WTC11 (cell line): Measurements from ENCODE around the gene GNG14. TPM values are rescaled to one million over a fixed set of nuclear protein-coding genes. Genes with fewer than 3 reads are reported as not detected.

ENCODE experiments used
- ATAC-seq: fragments of 200-7000 bp; cut with Tn5 transposase; 2 replicates; pipeline ENCODE4 v1.10.0; 2021; ENCODE audit warnings: mild to moderate bottlenecking, moderate library complexity
- CTCF ChIA-PET: fragments of 300-600 bp; sonication (Branson Sonifier 250); formaldehyde crosslinking; loops from one replicate; lab custom pipeline; 2021; ENCODE audit warnings: antibody characterized with exemption; lab: Charles Lee
- POLR2A ChIA-PET: fragments of 350-600 bp; sonication (Branson Sonifier 250); formaldehyde crosslinking; loops from one replicate; lab custom pipeline; 2021; ENCODE audit warnings: antibody characterized with exemption; lab: Charles Lee
- DNase-seq: peaks from one replicate; pipeline ENCODE4 v3.0.0; 2021; ENCODE audit warnings: low spot score
- H3K27ac Mint-ChIP-seq: 2 replicates; pipeline ENCODE4 v1.8.0; 2021; ENCODE audit warnings: mixed read lengths
- H3K27me3 Mint-ChIP-seq: 2 replicates; pipeline ENCODE4 v1.8.0; 2021; ENCODE audit warnings: low read depth, mild to moderate bottlenecking, moderate library complexity, mixed read lengths
- H3K36me3 Mint-ChIP-seq: 2 replicates; pipeline ENCODE4 v1.8.0; 2021; ENCODE audit warnings: mixed read lengths
- H3K4me1 Mint-ChIP-seq: 2 replicates; pipeline ENCODE4 v1.8.0; 2022; ENCODE audit warnings: mixed read lengths
- H3K4me3 Mint-ChIP-seq: 2 replicates; pipeline ENCODE4 v1.8.0; 2021; ENCODE audit warnings: mild to moderate bottlenecking, moderate library complexity, mixed read lengths
- H3K9me3 Mint-ChIP-seq: 2 replicates; pipeline ENCODE4 v1.8.0; 2021; ENCODE audit warnings: mixed read lengths
- MYBL2 ChIP-seq: sonication (generic); formaldehyde crosslinking; IDR thresholded peaks from 2 replicates; pipeline ENCODE4 v1.8.1; 2023; ENCODE audit warnings: mild to moderate bottlenecking, moderate library complexity, missing genetic modification reagents
- NR2C2 ChIP-seq: sonication (generic); formaldehyde crosslinking; IDR thresholded peaks from 2 replicates; pipeline ENCODE4 v1.8.0; 2022; ENCODE audit warnings: mild to moderate bottlenecking, missing genetic modification reagents
- total RNA-seq: library from RNA; stranded (reverse); gene quantifications from 3 replicates; pipeline ENCODE4 v1.2.3, GENCODE V29; 2021
- TF ChIP-seq, protein P1 (sequence below): sonication (generic); formaldehyde crosslinking; IDR thresholded peaks from 2 replicates; pipeline ENCODE4 v1.8.0; 2023; ENCODE audit warnings: mild to moderate bottlenecking, missing genetic modification reagents
- TF ChIP-seq, protein P2 (sequence below): fragments of 250-450 bp; sonication (Bioruptor Pico); IDR thresholded peaks from 2 replicates; pipeline ENCODE4 v1.9.0; 2021; ENCODE audit warnings: mild to moderate bottlenecking
- TF ChIP-seq, protein P3 (sequence below): sonication (generic); formaldehyde crosslinking; IDR thresholded peaks from 2 replicates; pipeline ENCODE4 v1.8.1; 2022; ENCODE audit warnings: low read depth, missing genetic modification reagents, borderline replicate concordance
- TF ChIP-seq, protein P4 (sequence below): sonication (generic); formaldehyde crosslinking; IDR thresholded peaks from 2 replicates; pipeline ENCODE4 v1.8.0; 2022; ENCODE audit warnings: missing genetic modification reagents
- TF ChIP-seq, protein P5 (sequence below): sonication (generic); formaldehyde crosslinking; IDR thresholded peaks from 2 replicates; pipeline ENCODE4 v1.8.1; 2023; ENCODE audit warnings: mild to moderate bottlenecking, missing genetic modification reagents
- TF ChIP-seq, protein P6 (sequence below): sonication (generic); formaldehyde crosslinking; IDR thresholded peaks from 2 replicates; pipeline ENCODE4 v1.8.0; 2023; ENCODE audit warnings: missing genetic modification reagents
- TF ChIP-seq, protein P7 (sequence below): fragments of 250-450 bp; sonication (Bioruptor Pico); IDR thresholded peaks from 2 replicates; pipeline ENCODE4 v1.9.0; 2021; ENCODE audit warnings: mild to moderate bottlenecking, borderline replicate concordance

GNG14 gene
- total RNA-seq, 1 experiment from 2014 or later = not detected

DNA sequence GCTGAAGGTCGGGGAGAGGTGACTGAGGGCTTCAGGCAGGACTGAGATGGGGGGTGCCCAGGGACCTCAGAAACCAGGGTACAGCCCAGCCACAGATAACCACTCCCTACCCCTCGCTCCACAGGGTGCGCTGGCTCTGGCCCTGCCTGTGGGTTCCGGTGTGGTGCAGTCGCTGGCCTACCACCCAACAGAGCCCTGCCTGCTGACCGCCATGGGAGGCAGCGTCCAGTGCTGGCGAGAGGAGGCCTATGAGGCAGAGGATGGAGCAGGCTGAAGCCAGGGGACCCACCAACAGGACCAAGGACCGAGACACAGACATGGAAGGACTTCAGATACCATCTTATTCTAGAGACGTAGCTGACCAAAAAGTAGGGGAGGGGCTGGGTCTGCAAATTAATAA, 12.4 kb upstream of the GNG14 start:
- DNase-seq = no peak
- TF ChIP-seq, protein P1, sequence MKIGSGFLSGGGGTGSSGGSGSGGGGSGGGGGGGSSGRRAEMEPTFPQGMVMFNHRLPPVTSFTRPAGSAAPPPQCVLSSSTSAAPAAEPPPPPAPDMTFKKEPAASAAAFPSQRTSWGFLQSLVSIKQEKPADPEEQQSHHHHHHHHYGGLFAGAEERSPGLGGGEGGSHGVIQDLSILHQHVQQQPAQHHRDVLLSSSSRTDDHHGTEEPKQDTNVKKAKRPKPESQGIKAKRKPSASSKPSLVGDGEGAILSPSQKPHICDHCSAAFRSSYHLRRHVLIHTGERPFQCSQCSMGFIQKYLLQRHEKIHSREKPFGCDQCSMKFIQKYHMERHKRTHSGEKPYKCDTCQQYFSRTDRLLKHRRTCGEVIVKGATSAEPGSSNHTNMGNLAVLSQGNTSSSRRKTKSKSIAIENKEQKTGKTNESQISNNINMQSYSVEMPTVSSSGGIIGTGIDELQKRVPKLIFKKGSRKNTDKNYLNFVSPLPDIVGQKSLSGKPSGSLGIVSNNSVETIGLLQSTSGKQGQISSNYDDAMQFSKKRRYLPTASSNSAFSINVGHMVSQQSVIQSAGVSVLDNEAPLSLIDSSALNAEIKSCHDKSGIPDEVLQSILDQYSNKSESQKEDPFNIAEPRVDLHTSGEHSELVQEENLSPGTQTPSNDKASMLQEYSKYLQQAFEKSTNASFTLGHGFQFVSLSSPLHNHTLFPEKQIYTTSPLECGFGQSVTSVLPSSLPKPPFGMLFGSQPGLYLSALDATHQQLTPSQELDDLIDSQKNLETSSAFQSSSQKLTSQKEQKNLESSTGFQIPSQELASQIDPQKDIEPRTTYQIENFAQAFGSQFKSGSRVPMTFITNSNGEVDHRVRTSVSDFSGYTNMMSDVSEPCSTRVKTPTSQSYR (CRISPR knock-in tag) = no peak
- TF ChIP-seq, protein P2, sequence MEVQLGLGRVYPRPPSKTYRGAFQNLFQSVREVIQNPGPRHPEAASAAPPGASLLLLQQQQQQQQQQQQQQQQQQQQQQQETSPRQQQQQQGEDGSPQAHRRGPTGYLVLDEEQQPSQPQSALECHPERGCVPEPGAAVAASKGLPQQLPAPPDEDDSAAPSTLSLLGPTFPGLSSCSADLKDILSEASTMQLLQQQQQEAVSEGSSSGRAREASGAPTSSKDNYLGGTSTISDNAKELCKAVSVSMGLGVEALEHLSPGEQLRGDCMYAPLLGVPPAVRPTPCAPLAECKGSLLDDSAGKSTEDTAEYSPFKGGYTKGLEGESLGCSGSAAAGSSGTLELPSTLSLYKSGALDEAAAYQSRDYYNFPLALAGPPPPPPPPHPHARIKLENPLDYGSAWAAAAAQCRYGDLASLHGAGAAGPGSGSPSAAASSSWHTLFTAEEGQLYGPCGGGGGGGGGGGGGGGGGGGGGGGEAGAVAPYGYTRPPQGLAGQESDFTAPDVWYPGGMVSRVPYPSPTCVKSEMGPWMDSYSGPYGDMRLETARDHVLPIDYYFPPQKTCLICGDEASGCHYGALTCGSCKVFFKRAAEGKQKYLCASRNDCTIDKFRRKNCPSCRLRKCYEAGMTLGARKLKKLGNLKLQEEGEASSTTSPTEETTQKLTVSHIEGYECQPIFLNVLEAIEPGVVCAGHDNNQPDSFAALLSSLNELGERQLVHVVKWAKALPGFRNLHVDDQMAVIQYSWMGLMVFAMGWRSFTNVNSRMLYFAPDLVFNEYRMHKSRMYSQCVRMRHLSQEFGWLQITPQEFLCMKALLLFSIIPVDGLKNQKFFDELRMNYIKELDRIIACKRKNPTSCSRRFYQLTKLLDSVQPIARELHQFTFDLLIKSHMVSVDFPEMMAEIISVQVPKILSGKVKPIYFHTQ = no peak
- no peak for TF ChIP-seq MYBL2 (CRISPR knock-in tag)
- TF ChIP-seq, protein P3, sequence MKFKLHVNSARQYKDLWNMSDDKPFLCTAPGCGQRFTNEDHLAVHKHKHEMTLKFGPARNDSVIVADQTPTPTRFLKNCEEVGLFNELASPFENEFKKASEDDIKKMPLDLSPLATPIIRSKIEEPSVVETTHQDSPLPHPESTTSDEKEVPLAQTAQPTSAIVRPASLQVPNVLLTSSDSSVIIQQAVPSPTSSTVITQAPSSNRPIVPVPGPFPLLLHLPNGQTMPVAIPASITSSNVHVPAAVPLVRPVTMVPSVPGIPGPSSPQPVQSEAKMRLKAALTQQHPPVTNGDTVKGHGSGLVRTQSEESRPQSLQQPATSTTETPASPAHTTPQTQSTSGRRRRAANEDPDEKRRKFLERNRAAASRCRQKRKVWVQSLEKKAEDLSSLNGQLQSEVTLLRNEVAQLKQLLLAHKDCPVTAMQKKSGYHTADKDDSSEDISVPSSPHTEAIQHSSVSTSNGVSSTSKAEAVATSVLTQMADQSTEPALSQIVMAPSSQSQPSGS (CRISPR knock-in tag) = no peak
- TF ChIP-seq, protein P4, sequence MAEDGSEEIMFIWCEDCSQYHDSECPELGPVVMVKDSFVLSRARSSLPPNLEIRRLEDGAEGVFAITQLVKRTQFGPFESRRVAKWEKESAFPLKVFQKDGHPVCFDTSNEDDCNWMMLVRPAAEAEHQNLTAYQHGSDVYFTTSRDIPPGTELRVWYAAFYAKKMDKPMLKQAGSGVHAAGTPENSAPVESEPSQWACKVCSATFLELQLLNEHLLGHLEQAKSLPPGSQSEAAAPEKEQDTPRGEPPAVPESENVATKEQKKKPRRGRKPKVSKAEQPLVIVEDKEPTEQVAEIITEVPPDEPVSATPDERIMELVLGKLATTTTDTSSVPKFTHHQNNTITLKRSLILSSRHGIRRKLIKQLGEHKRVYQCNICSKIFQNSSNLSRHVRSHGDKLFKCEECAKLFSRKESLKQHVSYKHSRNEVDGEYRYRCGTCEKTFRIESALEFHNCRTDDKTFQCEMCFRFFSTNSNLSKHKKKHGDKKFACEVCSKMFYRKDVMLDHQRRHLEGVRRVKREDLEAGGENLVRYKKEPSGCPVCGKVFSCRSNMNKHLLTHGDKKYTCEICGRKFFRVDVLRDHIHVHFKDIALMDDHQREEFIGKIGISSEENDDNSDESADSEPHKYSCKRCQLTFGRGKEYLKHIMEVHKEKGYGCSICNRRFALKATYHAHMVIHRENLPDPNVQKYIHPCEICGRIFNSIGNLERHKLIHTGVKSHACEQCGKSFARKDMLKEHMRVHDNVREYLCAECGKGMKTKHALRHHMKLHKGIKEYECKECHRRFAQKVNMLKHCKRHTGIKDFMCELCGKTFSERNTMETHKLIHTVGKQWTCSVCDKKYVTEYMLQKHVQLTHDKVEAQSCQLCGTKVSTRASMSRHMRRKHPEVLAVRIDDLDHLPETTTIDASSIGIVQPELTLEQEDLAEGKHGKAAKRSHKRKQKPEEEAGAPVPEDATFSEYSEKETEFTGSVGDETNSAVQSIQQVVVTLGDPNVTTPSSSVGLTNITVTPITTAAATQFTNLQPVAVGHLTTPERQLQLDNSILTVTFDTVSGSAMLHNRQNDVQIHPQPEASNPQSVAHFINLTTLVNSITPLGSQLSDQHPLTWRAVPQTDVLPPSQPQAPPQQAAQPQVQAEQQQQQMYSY (CRISPR knock-in tag) = no peak
- TF ChIP-seq, protein P5, sequence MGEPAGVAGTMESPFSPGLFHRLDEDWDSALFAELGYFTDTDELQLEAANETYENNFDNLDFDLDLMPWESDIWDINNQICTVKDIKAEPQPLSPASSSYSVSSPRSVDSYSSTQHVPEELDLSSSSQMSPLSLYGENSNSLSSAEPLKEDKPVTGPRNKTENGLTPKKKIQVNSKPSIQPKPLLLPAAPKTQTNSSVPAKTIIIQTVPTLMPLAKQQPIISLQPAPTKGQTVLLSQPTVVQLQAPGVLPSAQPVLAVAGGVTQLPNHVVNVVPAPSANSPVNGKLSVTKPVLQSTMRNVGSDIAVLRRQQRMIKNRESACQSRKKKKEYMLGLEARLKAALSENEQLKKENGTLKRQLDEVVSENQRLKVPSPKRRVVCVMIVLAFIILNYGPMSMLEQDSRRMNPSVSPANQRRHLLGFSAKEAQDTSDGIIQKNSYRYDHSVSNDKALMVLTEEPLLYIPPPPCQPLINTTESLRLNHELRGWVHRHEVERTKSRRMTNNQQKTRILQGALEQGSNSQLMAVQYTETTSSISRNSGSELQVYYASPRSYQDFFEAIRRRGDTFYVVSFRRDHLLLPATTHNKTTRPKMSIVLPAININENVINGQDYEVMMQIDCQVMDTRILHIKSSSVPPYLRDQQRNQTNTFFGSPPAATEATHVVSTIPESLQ (CRISPR knock-in tag) = no peak
- TF ChIP-seq NR2C2 = no peak
- TF ChIP-seq, protein P6, sequence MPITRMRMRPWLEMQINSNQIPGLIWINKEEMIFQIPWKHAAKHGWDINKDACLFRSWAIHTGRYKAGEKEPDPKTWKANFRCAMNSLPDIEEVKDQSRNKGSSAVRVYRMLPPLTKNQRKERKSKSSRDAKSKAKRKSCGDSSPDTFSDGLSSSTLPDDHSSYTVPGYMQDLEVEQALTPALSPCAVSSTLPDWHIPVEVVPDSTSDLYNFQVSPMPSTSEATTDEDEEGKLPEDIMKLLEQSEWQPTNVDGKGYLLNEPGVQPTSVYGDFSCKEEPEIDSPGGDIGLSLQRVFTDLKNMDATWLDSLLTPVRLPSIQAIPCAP (CRISPR knock-in tag) = no peak
- TF ChIP-seq, protein P7, sequence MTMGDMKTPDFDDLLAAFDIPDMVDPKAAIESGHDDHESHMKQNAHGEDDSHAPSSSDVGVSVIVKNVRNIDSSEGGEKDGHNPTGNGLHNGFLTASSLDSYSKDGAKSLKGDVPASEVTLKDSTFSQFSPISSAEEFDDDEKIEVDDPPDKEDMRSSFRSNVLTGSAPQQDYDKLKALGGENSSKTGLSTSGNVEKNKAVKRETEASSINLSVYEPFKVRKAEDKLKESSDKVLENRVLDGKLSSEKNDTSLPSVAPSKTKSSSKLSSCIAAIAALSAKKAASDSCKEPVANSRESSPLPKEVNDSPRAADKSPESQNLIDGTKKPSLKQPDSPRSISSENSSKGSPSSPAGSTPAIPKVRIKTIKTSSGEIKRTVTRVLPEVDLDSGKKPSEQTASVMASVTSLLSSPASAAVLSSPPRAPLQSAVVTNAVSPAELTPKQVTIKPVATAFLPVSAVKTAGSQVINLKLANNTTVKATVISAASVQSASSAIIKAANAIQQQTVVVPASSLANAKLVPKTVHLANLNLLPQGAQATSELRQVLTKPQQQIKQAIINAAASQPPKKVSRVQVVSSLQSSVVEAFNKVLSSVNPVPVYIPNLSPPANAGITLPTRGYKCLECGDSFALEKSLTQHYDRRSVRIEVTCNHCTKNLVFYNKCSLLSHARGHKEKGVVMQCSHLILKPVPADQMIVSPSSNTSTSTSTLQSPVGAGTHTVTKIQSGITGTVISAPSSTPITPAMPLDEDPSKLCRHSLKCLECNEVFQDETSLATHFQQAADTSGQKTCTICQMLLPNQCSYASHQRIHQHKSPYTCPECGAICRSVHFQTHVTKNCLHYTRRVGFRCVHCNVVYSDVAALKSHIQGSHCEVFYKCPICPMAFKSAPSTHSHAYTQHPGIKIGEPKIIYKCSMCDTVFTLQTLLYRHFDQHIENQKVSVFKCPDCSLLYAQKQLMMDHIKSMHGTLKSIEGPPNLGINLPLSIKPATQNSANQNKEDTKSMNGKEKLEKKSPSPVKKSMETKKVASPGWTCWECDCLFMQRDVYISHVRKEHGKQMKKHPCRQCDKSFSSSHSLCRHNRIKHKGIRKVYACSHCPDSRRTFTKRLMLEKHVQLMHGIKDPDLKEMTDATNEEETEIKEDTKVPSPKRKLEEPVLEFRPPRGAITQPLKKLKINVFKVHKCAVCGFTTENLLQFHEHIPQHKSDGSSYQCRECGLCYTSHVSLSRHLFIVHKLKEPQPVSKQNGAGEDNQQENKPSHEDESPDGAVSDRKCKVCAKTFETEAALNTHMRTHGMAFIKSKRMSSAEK (CRISPR knock-in tag) = no peak
- H3K4me1 Mint-ChIP-seq = peaks cover 6% of the 10 kb centered on the region; the same call in 1 of the 2 replicates
- CTCF ChIA-PET = no interaction called here
- no peaks in the 10 kb centered on the region for H3K9me3 Mint-ChIP-seq
- POLR2A ChIA-PET = no interaction called here
- no peak for ATAC-seq
- no peak overlapping the region for H3K4me3 Mint-ChIP-seq
- no peak overlapping the region for H3K27ac Mint-ChIP-seq
- peaks cover 57% of the 10 kb centered on the region for H3K36me3 Mint-ChIP-seq
- no peaks in the 10 kb centered on the region for H3K27me3 Mint-ChIP-seq
